ENCODE results near the gene RMND1. TPM values are rescaled to one million over a fixed set of nuclear protein-coding genes. Genes with fewer than 3 reads are reported as not detected.
A peak's percentile ranks its signal among the peaks of the same experiment; 100 is the strongest.

Gene RMND1
- total and polyA plus RNA-seq, 9 of the 15 experiments (the other 6 are each of a cell fraction or from before 2014, with no cell fraction given) = 26.9 to 47.8 (median 36.2) TPM

DNA sequence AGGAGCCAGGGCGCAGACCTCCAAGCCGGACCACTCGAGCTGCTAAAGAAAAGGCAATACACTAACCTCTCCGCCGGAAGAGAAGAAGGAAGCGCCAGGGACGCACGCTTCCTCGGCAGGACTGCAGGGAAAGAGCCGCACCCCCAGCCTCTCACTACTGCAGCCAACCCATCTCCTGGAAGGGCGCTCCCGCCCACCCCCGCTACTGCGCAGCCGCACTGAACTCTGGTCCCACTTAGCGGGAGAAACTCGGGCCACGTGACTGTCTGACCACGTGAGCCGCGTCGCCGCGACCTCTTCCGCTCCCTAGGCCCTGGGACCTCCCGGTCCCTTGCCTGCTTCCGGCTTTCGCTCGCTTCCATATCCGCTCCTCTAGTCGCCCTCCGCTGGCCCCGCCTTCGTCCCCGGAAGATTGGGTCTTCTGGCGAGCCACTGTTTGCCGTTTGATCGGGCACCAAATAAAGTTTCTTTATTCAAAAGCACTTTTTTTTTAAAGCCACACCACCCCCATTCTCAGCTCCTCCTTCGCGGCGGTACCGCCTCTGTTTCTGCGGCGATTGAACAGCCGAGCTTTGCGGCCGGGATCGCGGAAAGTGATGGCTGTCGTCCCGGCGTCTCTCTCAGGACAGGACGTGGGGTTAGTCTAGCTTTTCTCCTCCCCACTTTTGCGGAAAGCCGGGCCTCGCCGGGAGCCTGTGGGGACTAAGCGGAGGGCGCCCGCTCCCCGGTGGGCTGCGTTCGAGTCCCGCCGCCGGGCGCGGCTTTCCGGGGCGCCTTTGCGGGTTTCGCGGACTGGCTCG, at the start of gene RMND1 (continued):
- TF ChIP-seq, protein P1, sequence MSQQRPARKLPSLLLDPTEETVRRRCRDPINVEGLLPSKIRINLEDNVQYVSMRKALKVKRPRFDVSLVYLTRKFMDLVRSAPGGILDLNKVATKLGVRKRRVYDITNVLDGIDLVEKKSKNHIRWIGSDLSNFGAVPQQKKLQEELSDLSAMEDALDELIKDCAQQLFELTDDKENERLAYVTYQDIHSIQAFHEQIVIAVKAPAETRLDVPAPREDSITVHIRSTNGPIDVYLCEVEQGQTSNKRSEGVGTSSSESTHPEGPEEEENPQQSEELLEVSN (IDR thresholded peaks at IDR 0.05; ENCODE audit: borderline replicate concordance in 1 of 2, extremely low read depth in 1 of 2, insufficient read depth in 1 of 2, insufficient read length in 1 of 2, low read depth in 1 of 2, low read length in 1 of 2, poor library complexity in 1 of 2, severe bottlenecking in 1 of 2) = peak; percentile 99 to 100
- TF ChIP-seq FOXJ3 (CRISPR knock-in tag; IDR thresholded peaks at IDR 0.05) (no peak), STAT5B (CRISPR knock-in tag; IDR thresholded peaks at IDR 0.05) (no peak), MNT (conservative IDR thresholded peaks at IDR 0.05) (peak; percentile 99), NCOA1 (IDR thresholded peaks at IDR 0.05; ENCODE audit: low read depth) (peak; percentile 69), ZC3H4 (CRISPR knock-in tag; IDR thresholded peaks at IDR 0.05; ENCODE audit: borderline replicate concordance) (no peak), RBM17 (IDR thresholded peaks at IDR 0.05; ENCODE audit: borderline replicate concordance, low read depth, low read length) (no peak), CREM (IDR thresholded peaks at IDR 0.05; ENCODE audit: low read depth) (peak; percentile 91), AFF4 (CRISPR knock-in tag; IDR thresholded peaks at IDR 0.05) (peak; percentile 38), HMGN3 (IDR thresholded peaks at IDR 0.05; ENCODE audit: borderline replicate concordance, extremely low read depth, insufficient read length, low read depth, low read length) (peak; percentile 96), KDM1A (IDR thresholded peaks at IDR 0.05) (peak; percentile 62 to 70), BRD4 (IDR thresholded peaks at IDR 0.05) (no peak), POLR2B (IDR thresholded peaks at IDR 0.05; ENCODE audit: low read depth, partially characterized antibody) (peak; percentile 86), CREB1 (IDR thresholded peaks at IDR 0.05) (peak; percentile 71), CREB1 (CRISPR knock-in tag; IDR thresholded peaks at IDR 0.05) (peak; percentile 78; the same call in 1 of the 2 replicates), KLF16 (IDR thresholded peaks at IDR 0.05) (no peak)
- TF ChIP-seq, protein P2, sequence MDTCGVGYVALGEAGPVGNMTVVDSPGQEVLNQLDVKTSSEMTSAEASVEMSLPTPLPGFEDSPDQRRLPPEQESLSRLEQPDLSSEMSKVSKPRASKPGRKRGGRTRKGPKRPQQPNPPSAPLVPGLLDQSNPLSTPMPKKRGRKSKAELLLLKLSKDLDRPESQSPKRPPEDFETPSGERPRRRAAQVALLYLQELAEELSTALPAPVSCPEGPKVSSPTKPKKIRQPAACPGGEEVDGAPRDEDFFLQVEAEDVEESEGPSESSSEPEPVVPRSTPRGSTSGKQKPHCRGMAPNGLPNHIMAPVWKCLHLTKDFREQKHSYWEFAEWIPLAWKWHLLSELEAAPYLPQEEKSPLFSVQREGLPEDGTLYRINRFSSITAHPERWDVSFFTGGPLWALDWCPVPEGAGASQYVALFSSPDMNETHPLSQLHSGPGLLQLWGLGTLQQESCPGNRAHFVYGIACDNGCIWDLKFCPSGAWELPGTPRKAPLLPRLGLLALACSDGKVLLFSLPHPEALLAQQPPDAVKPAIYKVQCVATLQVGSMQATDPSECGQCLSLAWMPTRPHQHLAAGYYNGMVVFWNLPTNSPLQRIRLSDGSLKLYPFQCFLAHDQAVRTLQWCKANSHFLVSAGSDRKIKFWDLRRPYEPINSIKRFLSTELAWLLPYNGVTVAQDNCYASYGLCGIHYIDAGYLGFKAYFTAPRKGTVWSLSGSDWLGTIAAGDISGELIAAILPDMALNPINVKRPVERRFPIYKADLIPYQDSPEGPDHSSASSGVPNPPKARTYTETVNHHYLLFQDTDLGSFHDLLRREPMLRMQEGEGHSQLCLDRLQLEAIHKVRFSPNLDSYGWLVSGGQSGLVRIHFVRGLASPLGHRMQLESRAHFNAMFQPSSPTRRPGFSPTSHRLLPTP (IDR thresholded peaks at IDR 0.05; ENCODE audit: borderline replicate concordance, extremely low read depth, insufficient read length) = no peak

All from K562 (cell line).